ENCODE results near the gene GPR6.

Gene GPR6

GRCh38 chr6:109958626-109959025 is 19.5 kb upstream of the GPR6 start:
- H2AFZ ChIP-seq (ENCODE audit: low read depth) = no peak overlapping the region
- no peaks in the 10 kb centered on the region for H3K79me2 ChIP-seq (ENCODE audit: insufficient read depth, low read depth)
- H3K27me3 ChIP-seq (ENCODE audit: insufficient read depth, low read depth) = no peaks in the 10 kb centered on the region
- H3K36me3 ChIP-seq (ENCODE audit: insufficient read depth) = no peaks in the 10 kb centered on the region
- H3K4me3 ChIP-seq (IDR thresholded peaks at IDR 0.05; ENCODE audit: insufficient read depth, low read depth, low read length) = no peak overlapping the region
- no peak overlapping the region for H3K9ac ChIP-seq
- H3K4me2 ChIP-seq = no peak overlapping the region
- H4K20me1 ChIP-seq (ENCODE audit: insufficient read depth) = no peaks in the 10 kb centered on the region
- TF ChIP-seq CTCF (conservative IDR thresholded peaks at IDR 0.05; ENCODE audit: low read depth, low read length) = no peak
- H3K27ac ChIP-seq = no peak overlapping the region
- no peaks in the 10 kb centered on the region for H3K4me1 ChIP-seq (ENCODE audit: low read depth, poor library complexity, severe bottlenecking)

- Histone ChIP-seq H3K4me1 (ENCODE audit: low read depth, poor library complexity, severe bottlenecking) (no peaks in the 10 kb centered on the region), H3K27ac (no peak overlapping the region), H4K20me1 (ENCODE audit: insufficient read depth) (no peaks in the 10 kb centered on the region), H3K4me3 (IDR thresholded peaks at IDR 0.05; ENCODE audit: insufficient read depth, low read depth, low read length) (no peak overlapping the region), H3K79me2 (ENCODE audit: insufficient read depth, low read depth) (no peaks in the 10 kb centered on the region), H2AFZ (ENCODE audit: low read depth) (no peak overlapping the region), H3K4me2 (no peak overlapping the region), H3K9ac (no peak overlapping the region), H3K27me3 (ENCODE audit: insufficient read depth, low read depth) (no peaks in the 10 kb centered on the region), H3K36me3 (ENCODE audit: insufficient read depth) (no peaks in the 10 kb centered on the region)
- TF ChIP-seq CTCF (conservative IDR thresholded peaks at IDR 0.05; ENCODE audit: low read depth, low read length) = no peak
Measured at GRCh38 chr6:109961611-109962041, 16.5 kb upstream of the GPR6 start.

DNA sequence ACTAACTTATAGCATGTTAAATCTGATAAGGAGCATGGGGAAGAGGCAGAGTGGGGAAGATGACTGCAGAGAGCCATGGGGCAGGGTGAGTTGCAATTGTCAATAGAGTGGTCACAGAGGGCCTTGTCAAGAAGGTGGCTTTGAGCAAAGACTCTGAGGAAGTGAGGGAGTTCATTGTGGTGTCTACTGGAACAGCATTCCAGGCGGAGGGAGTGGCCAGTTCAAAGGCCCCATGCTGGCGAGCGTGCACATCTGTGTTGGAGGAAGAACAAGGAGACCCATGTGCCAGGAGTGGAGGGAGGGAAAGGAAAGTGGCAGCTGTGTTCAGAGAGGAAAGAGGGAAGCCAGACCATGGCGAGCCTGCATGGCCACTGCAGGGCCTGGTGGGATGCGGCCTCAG is 15.8 kb upstream of the GPR6 start:
- Histone ChIP-seq H3K79me2 (ENCODE audit: insufficient read depth, low read depth) (no peaks in the 10 kb centered on the region), H3K27me3 (ENCODE audit: insufficient read depth, low read depth) (no peaks in the 10 kb centered on the region), H3K4me3 (IDR thresholded peaks at IDR 0.05; ENCODE audit: insufficient read depth, low read depth, low read length) (no peak overlapping the region), H3K36me3 (ENCODE audit: insufficient read depth) (no peaks in the 10 kb centered on the region), H3K27ac (no peak overlapping the region), H3K4me2 (no peak overlapping the region), H2AFZ (ENCODE audit: low read depth) (no peak overlapping the region), H3K4me1 (ENCODE audit: low read depth, poor library complexity, severe bottlenecking) (no peaks in the 10 kb centered on the region), H3K9ac (no peak overlapping the region), H4K20me1 (ENCODE audit: insufficient read depth) (no peaks in the 10 kb centered on the region)
- no peak for TF ChIP-seq CTCF (conservative IDR thresholded peaks at IDR 0.05; ENCODE audit: low read depth, low read length)

DNA sequence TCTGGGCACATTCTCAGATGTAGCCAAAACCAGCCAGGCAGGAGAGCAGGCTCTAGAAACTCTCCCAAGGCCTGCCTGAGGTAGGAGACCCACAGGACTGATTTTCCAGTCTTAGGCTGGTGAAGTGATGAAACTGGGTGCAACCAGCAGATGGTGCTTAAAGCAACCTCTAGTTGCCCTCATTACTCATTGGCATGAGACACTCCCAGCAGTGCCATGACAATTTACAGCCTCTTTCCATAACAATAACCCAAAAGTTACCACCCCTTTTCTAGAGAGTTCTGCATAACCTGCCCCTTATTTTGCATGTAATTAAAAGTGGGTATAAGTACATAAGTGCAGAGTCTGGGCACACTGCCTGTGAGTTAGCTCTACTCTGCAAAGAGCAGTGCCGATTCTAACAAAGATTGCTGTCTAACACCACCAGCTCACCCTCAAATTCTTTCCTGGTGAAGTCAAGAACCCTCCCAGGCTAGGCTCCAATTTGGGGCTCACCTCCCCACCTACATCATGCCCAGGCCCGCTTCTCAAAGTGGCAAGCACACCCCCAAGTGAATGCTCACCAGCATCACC is 14.4 kb upstream of the GPR6 start:
- Histone ChIP-seq H3K4me3 (IDR thresholded peaks at IDR 0.05; ENCODE audit: insufficient read depth, low read depth, low read length) (no peak overlapping the region), H3K36me3 (ENCODE audit: insufficient read depth) (no peaks in the 10 kb centered on the region), H3K4me2 (no peak overlapping the region), H3K4me1 (ENCODE audit: low read depth, poor library complexity, severe bottlenecking) (no peaks in the 10 kb centered on the region), H2AFZ (ENCODE audit: low read depth) (no peak overlapping the region), H4K20me1 (ENCODE audit: insufficient read depth) (no peaks in the 10 kb centered on the region), H3K79me2 (ENCODE audit: insufficient read depth, low read depth) (no peaks in the 10 kb centered on the region), H3K9ac (no peak overlapping the region), H3K27ac (no peak overlapping the region), H3K27me3 (ENCODE audit: insufficient read depth, low read depth) (no peaks in the 10 kb centered on the region)
- TF ChIP-seq CTCF (conservative IDR thresholded peaks at IDR 0.05; ENCODE audit: low read depth, low read length) = no peak

Measured in KMS-11 (cell line).